K562 (cell line): ENCODE data around the gene NKD1. TPM values are rescaled to one million over a fixed set of nuclear protein-coding genes. Genes with fewer than 3 reads are reported as not detected.

Experiments
- ATAC-seq: fragments of 200-7000 bp; cut with Tn5 transposase; 3 replicates; pipeline ENCODE4 v1.9.1; 2020; ENCODE audit warnings: moderate library complexity
- BruUV-seq: library from RNA; stranded (reverse); fragments of 400-500 nt; replicated peaks from 2 replicates; lab custom pipeline; 2021; lab: Mats Ljungman, UMichigan
- CTCF ChIA-PET: fragments of 300-600 bp; formaldehyde crosslinking; extraction: SDS; loops from one replicate; lab custom pipeline; 2021; ENCODE audit warnings: low intra/inter-chr PET ratio; lab: Yijun Ruan, JAX
- POLR2A ChIA-PET: fragments of 300-600, 350-650 bp; sonication (Branson Sonifier 250); formaldehyde crosslinking; extraction: SDS; loops from one replicate; lab custom pipeline; 2021; ENCODE audit warnings: antibody characterized with exemption, inconsistent platforms; lab: Yijun Ruan, JAX
- DNase-seq, 4 experiments: peaks; one replicate each; pipeline versions ENCODE4 v3.0.0 to v3.0.0-alpha.2; 2011 to 2018; ENCODE audit warnings: low spot score in 3 of 4, mixed read lengths in 3 of 4; ENCODE audit errors: extremely low read depth in 1 of 4
- FAIRE-seq: peaks from 2 replicates; lab custom pipeline; 2011; peaks lifted over from hg19 to GRCh38; lab: Jason Lieb, UNC
- H2AFZ ChIP-seq: 2 replicates; pipeline ENCODE4 v1.6.0; 2011; ENCODE audit warnings: low read depth, low read length, control low read depth, inconsistent platforms
- H3K27ac ChIP-seq: fragments of 200-600 bp; 3 replicates; pipeline ENCODE4 v1.8.0; 2011; ENCODE audit warnings: low read depth, mild to moderate bottlenecking, control low read depth, inconsistent platforms, low read length, moderate library complexity, mixed read lengths; ENCODE audit errors: extremely low read depth
- H3K27me3 ChIP-seq, 2 experiments: fragments of 300-600 bp in 1 of 2; 2 replicates in 1 of 2; 3 replicates in 1 of 2; pipeline versions ENCODE4 v1.6.0 to v1.8.0; 2011; ENCODE audit warnings: inconsistent platforms in 2 of 2, low read length in 2 of 2, mild to moderate bottlenecking in 1 of 2, mixed read lengths in 1 of 2, moderate library complexity in 1 of 2; ENCODE audit not compliant: control insufficient read depth in 2 of 2, insufficient read depth in 2 of 2
- H3K36me3 ChIP-seq: fragments of 300-600 bp; 3 replicates; pipeline ENCODE4 v1.8.0; 2011; ENCODE audit warnings: mild to moderate bottlenecking, low read length, inconsistent platforms; ENCODE audit not compliant: control insufficient read depth, insufficient read depth
- H3K4me1 ChIP-seq, 2 experiments: fragments of 200-600 bp in 1 of 2; replicated peaks in 1 of 2; 2 replicates in 1 of 2; 3 replicates in 1 of 2; pipeline versions ENCODE4 v1.5.1 to v1.8.0; 2011; ENCODE audit warnings: inconsistent platforms in 2 of 2, low read length in 2 of 2, mild to moderate bottlenecking in 1 of 2, mixed read lengths in 1 of 2, moderate library complexity in 1 of 2; ENCODE audit not compliant: control insufficient read depth in 2 of 2, insufficient read depth in 2 of 2
- H3K4me2 ChIP-seq: 2 replicates; pipeline ENCODE4 v1.6.1; 2011; ENCODE audit warnings: low read length, control low read depth, inconsistent platforms, mixed read lengths; ENCODE audit not compliant: insufficient read depth
- H3K4me3 ChIP-seq: fragments of 200-600 bp; sonication (generic), shearing (Covaris generic); 2 replicates; pipeline ENCODE4 v1.5.1; 2016; ENCODE audit warnings: control low read depth, inconsistent platforms
- H3K79me2 ChIP-seq: fragments of 200-600 bp; 3 replicates; pipeline ENCODE4 v1.8.0; 2011; ENCODE audit warnings: low read length, inconsistent platforms; ENCODE audit not compliant: control insufficient read depth, insufficient read depth
- H3K9ac ChIP-seq, 2 experiments: 2 replicates each; pipeline versions ENCODE4 v1.6.0 to v1.6.1; 2011; ENCODE audit warnings: low read depth in 2 of 2, low read length in 2 of 2, control low read depth in 1 of 2, inconsistent platforms in 1 of 2, mild to moderate bottlenecking in 1 of 2, mixed read lengths in 1 of 2; ENCODE audit not compliant: insufficient read depth in 1 of 2
- H3K9me1 ChIP-seq: one replicate; pipeline ENCODE4 v1.6.0; 2011; ENCODE audit warnings: inconsistent platforms, mild to moderate bottlenecking, low read length, moderate library complexity; ENCODE audit not compliant: control insufficient read depth, insufficient read depth
- H3K9me3 ChIP-seq: replicated peaks from 2 replicates; pipeline ENCODE4 v1.5.1; 2011; ENCODE audit warnings: low read depth, low read length, inconsistent platforms; ENCODE audit not compliant: control insufficient read depth, insufficient read depth
- H4K20me1 ChIP-seq: replicated peaks from 2 replicates; pipeline ENCODE4 v1.6.1; 2011; ENCODE audit warnings: low read length, inconsistent platforms, mixed read lengths; ENCODE audit not compliant: control insufficient read depth, insufficient read depth
- CHCHD3 ChIP-seq: fragments of 250-450 bp; sonication (Bioruptor Pico); IDR thresholded peaks from 2 replicates; pipeline ENCODE4 v2.1.2; 2022; ENCODE audit warnings: mild to moderate bottlenecking
- ILK ChIP-seq: fragments of 450-650 bp; IDR thresholded peaks from 2 replicates; pipeline ENCODE4 v1.6.1; 2016; ENCODE audit warnings: missing genetic modification characterization, low read depth, mild to moderate bottlenecking, missing compliant biosample characterization, moderate library complexity, borderline replicate concordance
- NBN ChIP-seq: fragments of 450-650 bp; IDR thresholded peaks from 2 replicates; pipeline ENCODE4 v1.6.1; 2016; ENCODE audit warnings: low read depth, mild to moderate bottlenecking
- NR2F6 ChIP-seq: fragments of 450-650 bp; formaldehyde crosslinking; IDR thresholded peaks from 2 replicates; pipeline ENCODE4 v1.4.0; 2020; ENCODE audit warnings: mild to moderate bottlenecking
- ZNF274 ChIP-seq: IDR thresholded peaks from 2 replicates; pipeline ENCODE4 v1.6.1; 2011; ENCODE audit warnings: low read depth, mild to moderate bottlenecking, low read length, moderate library complexity, borderline replicate concordance
- ZNF407 ChIP-seq: fragments of 450-650 bp; IDR thresholded peaks from 2 replicates; pipeline ENCODE4 v1.6.1; 2016; ENCODE audit warnings: low read depth
- WGBS: fragments of 100-300 bp; shearing (Covaris generic); methylation state at CpG from one replicate; pipeline ENCODE4 v1.1.6; 2016; ENCODE audit warnings: low coverage, mixed read lengths; ENCODE audit not compliant: insufficient coverage; ENCODE audit errors: missing lambda C conversion rate; 5-methylcytosine and 5-hydroxymethylcytosine counted together
- in situ Hi-C: fragments of 300-500 bp; cut with MboI; formaldehyde crosslinking; loops from 4 replicates; pipeline ENCODE4 v1.15.0; 2018; ENCODE audit warnings: inconsistent platforms, mixed read lengths
- intact Hi-C: fragments of 100-400 bp; cut with micrococcal nuclease; formaldehyde crosslinking; loops from 2 replicates; pipeline ENCODE4 v1.14.2; 2022
- polyA plus RNA-seq, 8 experiments: library from polyadenylated mRNA; depleted of rRNA in 4 of 8; stranded (reverse) in 5 of 8; unstranded in 3 of 8; fragments of >200 nt; fragmentation: Nextera tagmentation in 2 of 8; fragmentation: Illumina TruSeq in 1 of 8; extraction: Ambion mirVana in 2 of 8; extraction: Trizol in 1 of 8; gene quantifications; 2 replicates each; pipeline versions ENCODE4 v1.2.1 to v1.2.3, GENCODE V29; 2011 to 2014; ENCODE audit warnings: inconsistent platforms in 1 of 8, missing spikeins in 1 of 8
- total RNA-seq, 7 experiments: library from RNA; depleted of rRNA in 6 of 7; stranded (reverse); fragments of >200 nt in 6 of 7; fragmentation: Illumina TruSeq in 2 of 7; extraction: Trizol in 2 of 7; gene quantifications; 2 replicates each; pipeline versions ENCODE4 v1.2.1 to v1.2.3, GENCODE V29; 2011 to 2021; ENCODE audit warnings: low replicate concordance in 1 of 7

Gene NKD1
- total and polyA plus RNA-seq, 9 of the 15 experiments (the other 6 are each of a cell fraction or from before 2014, with no cell fraction given) = under 0.01 to 0.24 (median 0.04) TPM; not detected in 2

- Histone ChIP-seq H3K9me3 (no peaks in the 10 kb centered on the region), H3K27me3 (peaks cover 12 to 42% of the 10 kb centered on the region in 2 experiments; a peak in 4 of 5 replicates), H3K9me1 (no peaks in the 10 kb centered on the region), H3K4me1 (peaks cover 0 to 14% of the 10 kb centered on the region in 2 experiments; a peak in 2 of 5 replicates), H3K36me3 (no peaks in the 10 kb centered on the region), H3K4me3 (no peak overlapping the region), H3K4me2 (no peak overlapping the region), H3K79me2 (no peaks in the 10 kb centered on the region), H3K9ac (no peak overlapping the region), H3K27ac (no peak overlapping the region), H4K20me1 (no peaks in the 10 kb centered on the region; the same call in 1 of the 2 replicates), H2AFZ (no peak overlapping the region)
- no peak for TF ChIP-seq NBN
- BruUV-seq = no TSS peak
- in situ Hi-C loops = no loop called here
- no peak for DNase-seq
- CTCF ChIA-PET = no interaction called here
- WGBS = 1% methylated on average over 7 of the region's 7 CpGs
- POLR2A ChIA-PET = interaction anchor here (1.0 kb wide), 1 partner anchor 26 kb away, joined by 5 read pairs; no protein-coding TSS in a partner anchor
- FAIRE-seq = no peak
- ATAC-seq = no peak
- intact Hi-C loops = no loop called here
Measured at GRCh38 chr16:50552476-50553101, 4.4 kb downstream of the NKD1 start.

GRCh38 chr16:50553182-50553710 lies 5.0 kb downstream of the NKD1 start:
- in situ Hi-C loops = no loop called here
- no peak overlapping the region for H3K9ac ChIP-seq
- BruUV-seq = no TSS peak
- no peaks in the 10 kb centered on the region for H3K9me3 ChIP-seq
- CTCF ChIA-PET = no interaction called here
- POLR2A ChIA-PET = interaction anchor here (1.0 kb wide), 1 partner anchor 27 kb away, joined by 5 read pairs; no protein-coding TSS in a partner anchor
- no peak overlapping the region for H3K4me2 ChIP-seq
- H2AFZ ChIP-seq = no peak overlapping the region
- DNase-seq (no peak), FAIRE-seq (no peak), ATAC-seq (no peak)
- H3K27ac ChIP-seq = no peak overlapping the region
- no peaks in the 10 kb centered on the region for H3K79me2 ChIP-seq
- intact Hi-C loops = no loop called here
- H3K9me1 ChIP-seq = no peaks in the 10 kb centered on the region
- WGBS = 1% methylated on average over 7 of the region's 7 CpGs
- no peaks in the 10 kb centered on the region for H3K36me3 ChIP-seq
- peaks cover 12 to 42% of the 10 kb centered on the region in 2 experiments; a peak in 4 of 5 replicates for H3K27me3 ChIP-seq
- H3K4me1 ChIP-seq = peaks cover 0 to 9% of the 10 kb centered on the region in 2 experiments; a peak in 2 of 5 replicates
- no peaks in the 10 kb centered on the region; the same call in 1 of the 2 replicates for H4K20me1 ChIP-seq
- no peak overlapping the region for H3K4me3 ChIP-seq
- no peak for TF ChIP-seq NR2F6 (CRISPR knock-in tag)
- no peak for TF ChIP-seq CHCHD3
- no peak for TF ChIP-seq ZNF274
- TF ChIP-seq ZNF407 = no peak
- no peak for TF ChIP-seq ILK (tag)
